ENCODE results near the gene PEPD.
A peak's percentile ranks its signal among the peaks of the same experiment; 100 is the strongest.

Gene PEPD

DNA sequence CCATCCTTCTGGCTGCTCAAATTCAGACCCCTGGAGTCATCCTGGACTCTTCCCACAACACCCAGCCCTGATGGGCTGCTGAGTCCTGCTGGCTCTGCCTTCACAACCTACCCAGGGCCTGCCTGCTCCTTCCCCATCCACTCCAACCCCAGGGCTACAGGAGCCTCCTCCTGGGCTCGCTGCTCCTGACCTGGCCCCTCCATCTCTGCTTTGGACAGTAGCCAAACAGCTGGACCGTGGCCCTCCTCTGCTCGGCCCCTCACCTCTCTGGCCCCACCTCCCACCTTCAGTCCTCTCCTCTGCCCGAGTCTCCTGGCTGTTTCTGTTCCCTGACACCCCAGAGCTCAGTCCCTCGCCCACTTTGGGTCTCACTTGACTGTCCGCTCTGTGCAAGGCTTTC is 81.3 kb downstream of the PEPD start:
- DNase-seq (ENCODE audit: low read depth in 2 of 2) = no peak

DNA sequence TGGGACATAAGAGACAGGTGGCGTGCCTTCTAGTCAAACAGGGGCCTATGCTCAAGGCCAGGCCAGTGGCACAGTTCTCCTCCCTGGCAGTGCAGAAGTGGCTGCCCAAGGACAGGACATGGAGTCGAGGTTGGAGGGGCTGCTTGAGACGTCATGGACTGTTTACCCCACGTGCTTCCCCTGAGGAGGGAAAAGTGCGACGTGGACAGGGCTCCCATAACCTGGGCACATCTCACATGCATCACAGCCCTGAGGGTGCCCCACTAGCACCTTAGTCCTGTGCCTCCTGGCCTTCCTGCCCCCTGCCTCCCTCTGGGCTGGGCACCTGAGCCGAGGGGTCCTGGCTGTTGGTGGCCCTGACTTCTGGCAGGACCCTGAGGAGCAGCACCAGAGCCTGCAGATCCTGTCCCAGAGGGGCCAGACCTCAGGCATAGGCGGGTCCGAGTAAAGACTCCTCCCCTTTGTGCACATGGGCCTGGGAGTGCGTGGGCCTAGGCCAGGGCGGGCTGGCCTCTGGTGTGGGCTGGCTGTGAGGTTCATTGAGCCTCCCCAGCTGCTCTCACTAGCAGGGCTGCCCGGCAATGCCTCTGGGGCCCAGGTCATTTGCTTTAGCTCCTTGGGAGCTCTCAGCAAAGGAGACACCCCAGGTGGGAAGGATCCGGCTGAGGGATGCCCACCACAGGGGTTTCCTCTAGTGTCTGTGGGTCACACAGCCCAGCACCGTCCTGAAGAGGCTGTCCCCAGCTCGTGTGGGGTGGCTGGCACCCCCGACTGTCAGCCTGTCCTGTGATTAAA is 82.4 kb downstream of the PEPD start:
- DNase-seq (ENCODE audit: low read depth in 2 of 2) = no peak

DNA sequence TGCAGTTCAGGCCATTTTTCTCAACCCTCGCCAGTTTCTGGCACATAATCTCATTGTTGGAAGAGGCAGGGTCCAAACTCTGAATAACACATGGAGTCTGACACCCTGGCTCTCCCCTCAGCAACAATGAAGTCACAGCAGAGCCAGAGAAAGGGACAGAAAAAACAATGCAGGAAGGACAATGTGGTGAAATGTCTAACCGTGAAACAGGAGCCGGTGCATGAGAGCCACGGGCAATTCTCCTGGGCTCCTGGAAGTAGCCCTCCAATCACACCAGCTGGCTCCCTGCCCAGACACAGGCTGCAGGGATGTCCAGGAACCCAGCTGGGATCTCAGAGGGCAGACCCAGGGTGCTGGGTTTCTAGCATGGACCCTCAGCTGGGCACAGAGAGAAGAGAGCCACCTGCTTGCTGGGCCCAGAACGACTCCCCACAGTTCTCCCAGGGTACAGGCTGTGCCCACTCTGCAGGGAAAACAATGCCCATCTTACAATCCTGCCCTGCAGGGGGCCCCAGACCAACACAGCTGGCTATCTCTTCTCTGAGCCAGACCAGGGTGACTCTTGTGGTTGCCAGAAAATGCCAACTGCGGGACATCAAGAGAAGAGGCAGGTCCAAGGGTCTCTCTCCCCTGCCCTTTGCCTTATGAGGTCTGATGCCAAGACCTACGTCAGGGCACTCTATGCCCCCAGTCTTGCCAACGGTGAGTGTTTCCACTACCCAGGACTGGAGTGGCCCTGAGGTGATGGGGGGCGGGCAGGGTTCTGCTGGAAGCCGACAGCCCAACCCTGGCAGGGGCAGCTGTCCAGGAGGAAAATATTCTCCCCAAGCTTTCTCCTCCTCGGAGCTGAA is 83.5 kb downstream of the PEPD start:
- no peak for DNase-seq (ENCODE audit: low read depth in 2 of 2)

- DNase-seq (ENCODE audit: low read depth in 2 of 2) = no peak
Observed at GRCh38 chr19:33437393-33437820, 84.2 kb downstream of the PEPD start.

- no peak for DNase-seq (ENCODE audit: low read depth in 2 of 2)
Observed at GRCh38 chr19:33436360-33437345, 84.9 kb downstream of the PEPD start.

- DNase-seq (ENCODE audit: low read depth in 2 of 2) = no peak
Observed at GRCh38 chr19:33435706-33436359, 85.8 kb downstream of the PEPD start.

DNA sequence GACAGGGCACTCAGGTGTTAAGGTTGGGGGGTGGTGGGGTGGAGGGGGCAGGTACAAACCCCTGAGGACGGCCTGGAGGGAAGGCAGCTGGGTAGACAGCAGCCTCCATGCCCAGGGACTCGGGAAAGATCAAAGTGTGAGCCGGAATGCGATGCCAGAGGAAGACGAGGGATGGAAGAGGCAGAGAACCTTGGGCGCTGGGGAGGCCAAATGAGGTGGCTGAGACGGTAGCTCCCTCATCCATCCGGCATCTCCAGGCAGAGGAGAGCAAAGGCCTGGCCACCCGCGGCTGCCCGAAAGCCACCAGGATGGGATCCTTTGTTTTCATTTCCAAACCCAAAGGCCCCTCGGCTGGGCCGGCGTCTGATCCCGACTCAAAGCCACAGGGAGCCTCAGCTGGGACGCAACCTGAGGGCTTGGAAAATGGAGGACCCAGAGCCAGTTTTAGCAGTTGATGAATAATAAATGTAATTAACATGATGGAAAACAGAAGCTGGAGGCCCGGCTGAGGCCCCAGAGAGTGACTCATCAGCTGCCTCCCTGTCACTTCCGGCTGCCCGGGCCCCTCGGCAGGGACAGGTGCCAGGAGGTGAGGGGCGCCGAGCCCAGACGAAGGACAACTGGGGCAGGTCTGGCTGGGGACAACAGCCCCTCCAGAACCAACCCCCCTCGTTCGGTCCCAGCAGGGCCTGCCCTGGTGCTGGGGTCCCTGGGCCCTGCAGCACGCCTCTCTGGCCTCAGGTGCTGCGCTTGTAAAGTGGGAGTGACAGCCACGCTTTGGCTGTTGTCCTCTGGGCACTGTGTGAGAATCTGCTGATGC is 86.5 kb downstream of the PEPD start:
- no peak for DNase-seq (ENCODE audit: low read depth in 2 of 2)

- no peak for DNase-seq (ENCODE audit: low read depth in 2 of 2)
Observed at GRCh38 chr19:33434069-33434885, 87.3 kb downstream of the PEPD start.

GRCh38 chr19:33432446-33433170 is 89.0 kb downstream of the PEPD start:
- no peak for DNase-seq (ENCODE audit: low read depth in 2 of 2)

- DNase-seq (ENCODE audit: low read depth in 2 of 2) = no peak
Observed at GRCh38 chr19:33432015-33432414, 89.6 kb downstream of the PEPD start.

DNA sequence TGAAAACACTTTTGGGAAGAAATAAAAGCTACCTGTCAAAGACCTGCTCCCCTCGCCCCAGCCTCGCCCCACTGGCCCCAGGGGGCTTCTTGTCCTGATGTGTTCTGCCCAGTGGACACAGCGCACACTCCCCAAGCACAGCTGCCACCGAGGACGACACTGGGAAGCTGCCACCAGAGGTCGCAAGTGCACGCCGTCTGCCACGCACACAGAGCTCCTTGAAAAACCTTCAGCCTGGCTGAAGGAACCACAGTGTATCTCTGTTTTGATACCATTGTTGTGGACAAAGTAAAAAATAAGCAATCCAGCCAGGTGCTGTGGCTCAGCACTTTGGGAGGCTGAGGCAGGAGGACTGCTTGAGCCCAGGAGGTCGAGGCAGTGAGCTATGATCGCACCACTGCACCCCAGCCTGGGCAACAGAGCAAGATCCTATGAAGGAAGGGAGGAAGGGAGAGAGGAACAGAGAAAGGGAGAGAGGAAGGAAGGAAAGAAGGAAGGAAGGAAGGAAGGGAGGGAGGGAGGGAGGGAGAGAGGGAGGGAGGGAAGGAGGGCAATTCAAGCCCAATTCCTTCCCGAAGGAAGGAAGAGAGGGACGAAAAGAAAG is 90.8 kb downstream of the PEPD start:
- DNase-seq (ENCODE audit: low read depth in 2 of 2) = peak; percentile 13 to 34

- DNase-seq (ENCODE audit: low read depth in 2 of 2) = no peak
Observed at GRCh38 chr19:33429891-33430673, 91.5 kb downstream of the PEPD start.

- DNase-seq (ENCODE audit: low read depth in 2 of 2) = no peak
Observed at GRCh38 chr19:33428627-33429125, 92.9 kb downstream of the PEPD start.

GRCh38 chr19:33427801-33428626 is 93.6 kb downstream of the PEPD start:
- no peak for DNase-seq (ENCODE audit: low read depth in 2 of 2)

GRCh38 chr19:33426621-33427361 is 94.8 kb downstream of the PEPD start:
- no peak for DNase-seq (ENCODE audit: low read depth in 2 of 2)

- no peak for DNase-seq (ENCODE audit: low read depth in 2 of 2)
Observed at GRCh38 chr19:33424181-33424580, 97.4 kb downstream of the PEPD start.
